KOPT-K1 (cell line): ENCODE data around the gene APOB.

Experiments
- H3K27ac ChIP-seq: fragments of 200-600 bp; sonication (generic); 2 replicates; pipeline ENCODE4 v1.5.1; 2016; ENCODE audit warnings: antibody characterized with exemption, mild to moderate bottlenecking, low read depth, low read length; ENCODE audit not compliant: poor library complexity, severe bottlenecking
- H3K36me3 ChIP-seq: fragments of 200-600 bp; sonication (generic); 2 replicates; pipeline ENCODE4 v1.5.1; 2017; ENCODE audit warnings: antibody characterized with exemption, mild to moderate bottlenecking, low read length, moderate library complexity; ENCODE audit not compliant: insufficient read depth
- H3K9me3 ChIP-seq: fragments of 200-600 bp; sonication (generic); 2 replicates; pipeline ENCODE4 v1.5.1; 2017; ENCODE audit warnings: antibody characterized with exemption, low read length, mild to moderate bottlenecking; ENCODE audit not compliant: insufficient read depth, poor library complexity, severe bottlenecking

The APOB gene

GRCh38 chr2:21057097-21057496, 13.2 kb upstream of the APOB start:
- Histone ChIP-seq H3K36me3 (no peaks in the 10 kb centered on the region), H3K9me3 (no peaks in the 10 kb centered on the region), H3K27ac (no peak overlapping the region)

GRCh38 chr2:21055879-21056790, 12.3 kb upstream of the APOB start:
- no peaks in the 10 kb centered on the region for H3K36me3 ChIP-seq
- no peak overlapping the region for H3K27ac ChIP-seq
- H3K9me3 ChIP-seq = no peaks in the 10 kb centered on the region

DNA sequence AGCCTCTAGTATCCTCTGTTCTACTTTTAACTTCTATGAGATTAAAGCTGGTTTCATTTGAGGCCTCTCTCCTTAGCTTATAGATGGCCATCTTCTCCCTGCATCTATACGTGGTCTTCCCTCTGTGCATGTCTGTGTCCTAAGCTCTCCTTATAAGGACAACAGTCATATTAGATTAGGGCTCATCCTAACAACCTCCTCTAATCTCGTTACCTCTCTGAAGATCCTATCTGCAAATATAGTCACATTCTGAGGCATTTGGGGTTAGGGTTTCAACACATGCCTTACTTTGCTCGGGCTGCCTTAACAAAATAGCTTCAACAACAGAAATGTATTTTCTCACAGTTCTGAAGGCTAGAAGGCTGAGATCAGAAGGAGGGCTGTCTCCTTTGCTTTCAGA, 11.6 kb upstream of the APOB start:
- H3K9me3 ChIP-seq = no peaks in the 10 kb centered on the region

GRCh38 chr2:21054011-21054410, 10.1 kb upstream of the APOB start:
- H3K9me3 ChIP-seq = no peaks in the 10 kb centered on the region
- H3K36me3 ChIP-seq = no peaks in the 10 kb centered on the region
- H3K27ac ChIP-seq = no peak overlapping the region

More for the DNA sequence above, 11.6 kb upstream of the APOB start:
- Histone ChIP-seq H3K27ac (no peak overlapping the region), H3K36me3 (no peaks in the 10 kb centered on the region)

GRCh38 chr2:21052044-21052443, 8.2 kb upstream of the APOB start:
- H3K27ac ChIP-seq = no peak overlapping the region
- no peaks in the 10 kb centered on the region for H3K9me3 ChIP-seq
- no peaks in the 10 kb centered on the region for H3K36me3 ChIP-seq

DNA sequence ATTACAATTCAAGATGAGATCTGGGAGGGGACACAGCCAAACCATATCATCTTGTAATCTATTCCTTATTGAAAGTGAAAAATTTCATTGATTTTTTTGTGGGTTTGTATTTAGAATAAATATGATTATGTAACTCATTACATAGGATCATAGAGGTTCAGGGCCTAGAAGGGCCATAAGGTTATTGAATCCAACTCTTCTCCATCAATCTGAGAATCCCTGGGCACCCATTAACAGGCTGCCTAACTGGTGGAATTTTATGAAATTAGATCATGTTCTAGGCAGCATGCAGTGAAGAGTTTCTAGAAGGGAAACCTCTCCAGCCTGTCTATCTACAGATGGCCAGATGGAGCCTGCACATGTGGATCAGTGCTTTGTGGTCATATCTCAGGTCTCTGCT, 6.3 kb upstream of the APOB start:
- no peak overlapping the region for H3K27ac ChIP-seq
- H3K9me3 ChIP-seq = no peaks in the 10 kb centered on the region
- no peaks in the 10 kb centered on the region for H3K36me3 ChIP-seq

- Histone ChIP-seq H3K9me3 (no peaks in the 10 kb centered on the region), H3K36me3 (no peaks in the 10 kb centered on the region), H3K27ac (no peak overlapping the region)
Observed at GRCh38 chr2:21047141-21048009, 3.5 kb upstream of the APOB start.

- H3K27ac ChIP-seq = no peak overlapping the region
- no peaks in the 10 kb centered on the region for H3K9me3 ChIP-seq
- no peaks in the 10 kb centered on the region for H3K36me3 ChIP-seq
Observed at GRCh38 chr2:21046506-21046905, 2.6 kb upstream of the APOB start.

DNA sequence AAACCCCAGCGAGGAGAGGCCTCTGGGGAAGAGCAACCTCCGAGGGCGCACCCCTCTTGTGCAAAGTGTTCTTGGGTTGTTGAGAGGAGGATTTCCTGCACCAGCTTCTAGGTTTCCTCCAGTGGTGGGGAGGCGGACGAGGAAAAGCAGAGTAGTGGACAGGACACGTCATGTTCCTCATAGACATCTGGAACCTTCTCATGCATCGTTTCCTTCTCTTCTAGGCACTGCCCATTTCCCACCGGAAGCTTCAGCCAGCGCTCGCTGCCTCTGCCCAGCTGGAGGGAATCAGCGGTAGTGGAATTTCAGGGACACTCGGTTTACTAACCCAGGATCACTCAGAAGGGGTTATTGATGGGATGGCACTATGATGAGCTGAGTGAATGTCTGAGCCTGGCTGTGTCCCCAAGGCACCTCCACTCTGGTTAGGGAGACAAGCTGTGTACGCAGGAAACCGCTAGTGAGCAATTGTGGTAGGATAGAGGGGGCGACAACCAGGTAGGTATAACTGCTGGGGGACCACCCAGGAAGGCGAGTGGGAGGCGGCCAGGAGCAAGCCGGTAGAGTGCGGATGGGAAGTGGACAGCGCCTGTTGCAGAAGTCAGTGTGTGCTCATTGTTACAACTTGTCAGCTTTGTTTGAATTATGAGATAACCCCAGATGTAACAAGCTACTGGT, 960 bp upstream of the APOB start:
- Histone ChIP-seq H3K27ac (no peak overlapping the region), H3K9me3 (no peaks in the 10 kb centered on the region), H3K36me3 (no peaks in the 10 kb centered on the region)

DNA sequence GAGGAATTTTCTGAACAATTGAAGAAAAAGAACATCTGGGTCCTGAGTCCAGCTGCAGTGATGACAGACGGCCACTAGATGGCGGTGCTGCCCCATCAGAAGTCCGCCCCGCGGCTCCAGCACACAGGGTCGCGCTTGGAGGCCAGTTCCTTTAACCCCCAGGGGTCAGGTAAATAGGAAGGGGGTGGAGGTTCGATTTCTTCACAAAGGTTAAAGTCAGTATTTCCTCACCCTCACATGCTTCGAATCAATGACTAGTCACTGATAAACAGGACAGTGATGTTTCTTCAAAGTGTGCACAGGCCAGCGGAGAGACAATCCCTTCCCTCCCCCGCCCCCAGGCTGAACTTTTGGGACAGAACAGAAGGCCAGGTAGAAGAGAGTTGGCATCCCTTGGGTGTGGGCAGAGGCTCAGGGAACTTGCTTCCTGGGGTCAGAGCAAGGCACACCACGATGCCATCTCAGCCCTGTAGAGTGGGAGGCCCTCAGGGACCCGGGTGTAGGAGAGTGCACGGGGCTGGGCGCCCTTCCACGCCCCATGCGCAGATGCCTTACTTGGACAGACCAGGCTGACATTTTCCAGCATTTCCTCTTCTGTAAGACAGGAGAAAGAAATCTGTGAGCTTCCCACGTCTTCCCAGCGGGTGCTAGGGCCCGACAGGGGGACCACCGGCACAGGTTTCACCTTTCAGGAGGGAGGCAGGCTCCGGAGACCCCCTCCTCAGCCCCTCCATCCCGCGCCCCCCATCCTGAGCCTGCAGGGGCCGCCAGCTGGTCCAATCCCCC, 722 bp downstream of the APOB start:
- Histone ChIP-seq H3K36me3 (no peaks in the 10 kb centered on the region), H3K27ac (no peak overlapping the region), H3K9me3 (no peaks in the 10 kb centered on the region)

DNA sequence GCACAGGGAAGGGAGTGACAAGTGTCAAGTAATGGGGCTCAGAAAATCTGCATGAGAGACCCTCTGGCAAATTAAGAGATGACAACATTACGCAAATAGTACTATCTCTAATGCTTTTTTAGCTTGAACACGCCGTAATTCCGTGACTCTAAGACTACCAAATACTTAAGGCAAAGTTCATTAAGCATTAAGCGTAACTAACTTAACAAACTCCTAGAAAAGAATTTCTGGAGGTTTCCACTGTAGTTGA, 1.2 kb downstream of the APOB start:
- no peaks in the 10 kb centered on the region for H3K9me3 ChIP-seq
- H3K27ac ChIP-seq = no peak overlapping the region
- H3K36me3 ChIP-seq = no peaks in the 10 kb centered on the region

- H3K27ac ChIP-seq = no peak overlapping the region
- no peaks in the 10 kb centered on the region for H3K36me3 ChIP-seq
- H3K9me3 ChIP-seq = no peaks in the 10 kb centered on the region
Observed at GRCh38 chr2:21041943-21042707, 1.7 kb downstream of the APOB start.

DNA sequence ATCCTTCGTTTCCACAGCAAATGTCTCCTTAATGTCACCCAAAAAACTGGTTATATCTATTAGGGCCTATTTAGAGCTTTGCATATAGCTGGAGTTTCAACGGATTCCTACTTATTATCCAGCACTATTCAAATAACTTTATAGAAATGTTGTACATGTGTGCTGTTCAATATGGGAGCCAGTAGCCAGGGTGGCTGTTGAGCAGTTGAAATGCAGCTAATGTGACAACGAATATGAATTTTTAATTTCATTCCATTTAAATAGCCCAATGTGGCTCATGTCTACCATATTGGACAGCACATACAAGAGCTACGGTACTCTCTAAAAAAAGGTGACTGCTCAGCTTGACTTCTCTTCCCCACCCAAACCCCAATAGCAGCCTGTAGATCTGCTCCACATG, 2.4 kb downstream of the APOB start:
- no peak overlapping the region for H3K27ac ChIP-seq
- H3K36me3 ChIP-seq = no peaks in the 10 kb centered on the region
- no peaks in the 10 kb centered on the region for H3K9me3 ChIP-seq
